Activated CD8-positive, alpha-beta memory T cell treated with anti-CD3 and anti-CD28 coated beads for 36 hours (primary cell): ENCODE measurements around the gene THOC1. TPM values are rescaled to one million over a fixed set of nuclear protein-coding genes. Genes with fewer than 3 reads are reported as not detected.

Experiments used
- CTCF ChIA-PET: fragments of 350-600 bp; sonication (Branson Sonifier 250); formaldehyde crosslinking; loops from one replicate; lab custom pipeline; 2021; ENCODE audit warnings: antibody characterized with exemption; lab: Charles Lee
- POLR2A ChIA-PET: fragments of 350-600 bp; sonication (Branson Sonifier 250); formaldehyde crosslinking; loops from one replicate; lab custom pipeline; 2021; ENCODE audit warnings: antibody characterized with exemption; lab: Charles Lee
- total RNA-seq, 2 experiments: library from RNA; stranded (reverse); gene quantifications; one replicate each; pipeline ENCODE4 v1.2.3, GENCODE V29; 2021

The THOC1 gene
- total RNA-seq, 2 experiments from 2014 or later = 56.7 to 61.9 TPM

DNA sequence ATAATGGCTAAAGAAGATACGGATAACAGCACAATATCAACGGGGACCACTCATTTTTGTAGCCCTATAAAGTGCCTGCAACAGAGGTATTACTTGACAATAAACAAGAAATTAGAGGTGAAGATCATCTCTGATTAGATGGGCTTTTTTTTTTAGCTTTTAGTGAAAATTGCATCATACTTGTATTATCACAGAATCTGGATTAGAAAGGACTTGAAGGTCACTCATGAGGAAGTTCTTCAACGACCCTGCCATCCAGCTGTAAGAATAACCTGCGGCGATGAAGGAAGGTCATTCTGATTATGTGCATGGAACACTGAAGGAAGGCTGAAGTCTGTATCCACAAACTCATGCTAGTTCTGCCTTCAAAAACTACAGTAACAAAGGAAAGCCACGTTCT, 40.5 kb downstream of the THOC1 start:
- ChIA-PET POLR2A (no interaction called here), CTCF (no interaction called here)

DNA sequence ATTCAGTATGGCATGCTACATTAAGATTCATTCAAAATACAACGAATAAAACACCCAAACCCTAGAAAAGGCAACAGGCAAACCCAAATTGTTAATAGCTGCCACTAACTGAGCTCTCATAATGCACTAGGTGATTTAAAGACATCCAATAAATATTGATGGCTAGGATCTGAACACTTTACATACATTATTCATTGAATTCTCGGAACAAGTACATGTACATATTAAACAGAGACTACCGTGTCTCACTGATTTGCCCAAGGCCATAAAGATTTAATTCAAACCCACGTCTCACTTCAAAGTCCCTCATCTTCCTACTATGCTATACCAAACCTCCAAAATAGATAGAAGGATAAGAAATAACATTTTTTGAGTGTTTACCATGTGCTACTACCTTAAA, 42.1 kb downstream of the THOC1 start:
- POLR2A ChIA-PET = no interaction called here
- CTCF ChIA-PET = no interaction called here

GRCh38 chr18:220708-221107, 47.1 kb downstream of the THOC1 start:
- ChIA-PET CTCF (no interaction called here), POLR2A (no interaction called here)

- ChIA-PET POLR2A (no interaction called here), CTCF (no interaction called here)
Observed at GRCh38 chr18:217532-218336, 50.1 kb downstream of the THOC1 start.

DNA sequence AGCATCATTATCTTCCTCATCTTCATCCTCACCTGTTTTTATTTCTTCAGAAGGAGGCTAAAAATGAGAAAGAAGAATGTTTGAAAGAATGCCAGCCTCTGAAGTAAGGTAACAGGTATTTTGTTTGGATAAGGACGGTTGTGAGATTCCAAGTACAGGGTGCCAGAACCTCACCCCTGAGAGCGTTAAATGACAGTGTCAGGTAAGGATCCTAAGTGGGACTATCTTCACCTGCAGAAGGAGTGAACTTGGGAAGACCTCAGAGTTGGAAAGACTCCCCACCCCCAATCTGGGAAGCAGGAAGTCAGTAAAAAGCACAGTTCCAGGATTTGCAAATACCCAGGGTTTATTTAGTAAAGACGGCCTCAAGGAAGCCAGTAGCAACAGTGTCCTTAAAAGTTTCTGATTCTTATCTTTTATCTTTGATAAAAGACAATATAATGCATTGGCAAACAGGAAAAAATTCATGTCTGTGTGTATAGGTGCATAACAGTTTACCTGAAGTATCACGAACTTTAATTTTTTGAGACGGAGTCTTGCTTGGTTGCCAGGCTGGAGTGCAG, 52.3 kb downstream of the THOC1 start:
- ChIA-PET CTCF (no interaction called here), POLR2A (no interaction called here)

DNA sequence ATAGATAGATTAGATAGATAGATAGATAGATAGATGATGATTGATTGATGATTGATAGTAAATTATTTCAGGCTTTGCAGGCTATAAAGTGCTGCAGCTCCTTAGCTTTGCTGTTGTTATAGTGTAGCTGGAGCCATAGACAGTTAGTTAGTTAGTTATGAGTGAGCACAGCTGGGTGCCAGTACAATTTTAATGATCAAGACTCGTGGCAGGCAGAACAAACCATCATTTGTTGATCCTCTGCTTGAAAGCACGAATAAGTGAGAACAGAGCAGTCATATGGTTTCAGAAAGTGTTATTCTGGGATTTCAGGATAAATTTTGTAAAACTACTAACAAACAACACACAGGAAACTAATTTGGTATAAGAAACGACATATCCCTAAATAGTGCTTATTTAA, 53.9 kb downstream of the THOC1 start:
- ChIA-PET POLR2A (no interaction called here), CTCF (interaction anchor here (1.1 kb wide), 1 partner anchor 17 kb away, joined by 3 read pairs; no protein-coding TSS in a partner anchor)

- POLR2A ChIA-PET = no interaction called here
- CTCF ChIA-PET = interaction anchor here (0.7 kb wide), 1 partner anchor 190 kb away, joined by 3 read pairs; no protein-coding TSS in a partner anchor
Observed at GRCh38 chr18:213505-213904, 54.3 kb downstream of the THOC1 start.

DNA sequence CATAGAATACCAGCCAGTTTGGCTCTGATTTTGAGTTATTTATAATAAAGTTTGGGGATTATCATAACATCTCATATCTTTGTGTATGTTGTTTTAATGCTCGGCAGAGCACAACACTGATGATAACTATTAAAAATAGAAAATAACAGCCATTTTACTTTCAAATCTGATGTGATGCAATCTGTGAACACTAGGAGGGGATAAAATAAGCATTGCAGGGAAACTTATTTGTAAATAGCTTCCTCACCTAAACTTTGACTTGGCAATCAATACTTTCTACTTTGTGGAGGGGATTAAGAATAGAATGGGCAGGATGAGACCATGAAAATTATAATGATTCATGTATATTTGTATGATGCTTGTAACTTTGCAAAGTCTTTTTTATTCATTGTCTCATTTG, 55.1 kb downstream of the THOC1 start:
- POLR2A ChIA-PET = no interaction called here
- CTCF ChIA-PET = interaction anchor here (0.7 kb wide), 1 partner anchor 190 kb away, joined by 3 read pairs; no protein-coding TSS in a partner anchor

DNA sequence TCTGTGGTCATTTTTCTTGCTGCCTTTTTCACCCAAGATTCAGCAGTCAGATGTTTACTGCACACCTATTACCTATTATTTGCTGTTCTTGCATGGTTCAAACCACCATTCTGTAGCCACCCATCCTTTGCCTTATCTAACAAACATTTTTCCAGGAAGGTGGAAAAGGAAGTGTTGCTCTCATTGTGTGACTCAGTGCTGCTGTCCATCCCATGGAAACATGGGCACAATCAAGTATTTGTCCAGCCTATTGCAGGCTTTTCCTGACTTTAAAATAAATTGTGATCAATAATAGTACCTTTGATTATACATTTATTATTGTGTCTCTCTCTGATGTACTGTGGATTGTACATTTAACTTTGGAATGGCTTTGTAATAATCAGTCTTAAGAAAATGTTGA, 56.3 kb downstream of the THOC1 start:
- CTCF ChIA-PET = no interaction called here
- POLR2A ChIA-PET = no interaction called here

- POLR2A ChIA-PET = no interaction called here
- CTCF ChIA-PET = no interaction called here
Observed at GRCh38 chr18:210733-211132, 57.1 kb downstream of the THOC1 start.

DNA sequence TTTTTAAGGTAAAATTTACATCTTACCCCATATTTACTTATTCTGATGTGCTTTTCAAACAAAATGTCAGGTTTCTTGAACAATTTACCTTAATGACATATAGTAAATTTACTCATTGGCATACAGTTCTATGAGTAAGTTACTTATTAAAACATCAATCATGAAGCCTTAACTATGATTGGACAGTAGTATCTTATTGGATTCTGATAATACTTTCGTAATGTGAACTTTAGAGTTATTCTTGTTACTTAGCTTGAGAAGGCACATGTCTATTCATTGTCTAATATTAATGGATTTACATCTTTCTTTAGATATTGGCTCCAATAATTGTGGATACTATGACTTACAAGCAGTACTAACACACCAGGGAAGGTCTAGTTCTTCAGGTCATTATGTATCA, 57.8 kb downstream of the THOC1 start:
- ChIA-PET POLR2A (no interaction called here), CTCF (no interaction called here)

- ChIA-PET POLR2A (no interaction called here), CTCF (no interaction called here)
Observed at GRCh38 chr18:199768-200167, 68.1 kb downstream of the THOC1 start.

DNA sequence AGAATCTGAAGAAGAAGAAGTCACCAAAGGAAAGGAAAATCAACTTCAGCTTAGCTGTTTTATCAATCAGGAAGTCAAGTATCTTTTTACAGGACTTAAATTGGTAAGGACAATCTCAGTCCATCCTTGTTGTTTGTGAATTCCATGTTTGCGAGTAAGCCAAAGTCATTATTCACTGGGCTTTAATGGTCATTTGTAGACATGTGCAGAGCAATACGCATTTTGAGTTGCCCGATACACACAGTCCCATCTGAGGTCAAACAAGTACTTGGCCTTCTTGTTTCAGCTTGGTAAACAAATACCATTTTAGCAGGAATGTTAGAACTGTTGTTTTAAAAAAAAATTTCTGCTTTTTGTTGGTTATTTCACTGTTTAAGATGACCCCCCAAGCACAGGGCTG, 68.6 kb downstream of the THOC1 start:
- ChIA-PET CTCF (no interaction called here), POLR2A (no interaction called here)

- POLR2A ChIA-PET = no interaction called here
- CTCF ChIA-PET = no interaction called here
Observed at GRCh38 chr18:195651-196050, 72.2 kb downstream of the THOC1 start.

DNA sequence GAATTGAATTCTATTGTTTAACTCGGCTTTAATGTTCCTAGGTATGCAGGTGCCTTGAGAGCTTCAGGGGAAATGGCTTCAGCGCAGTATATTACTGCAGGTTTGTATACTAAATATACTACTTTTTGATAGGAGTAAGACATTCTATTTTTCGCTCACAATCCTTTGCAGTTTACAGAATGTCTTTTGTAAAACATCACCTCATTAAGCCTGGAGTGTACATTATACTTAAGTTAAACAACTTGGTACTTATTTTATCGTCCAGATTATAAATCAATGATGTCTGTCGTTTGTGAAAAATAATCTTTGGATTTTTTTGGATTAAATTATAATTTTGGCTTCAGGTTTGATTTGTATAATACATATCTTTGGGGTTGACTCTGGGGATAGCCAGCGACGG, 75.0 kb downstream of the THOC1 start:
- ChIA-PET POLR2A (no interaction called here), CTCF (no interaction called here)

DNA sequence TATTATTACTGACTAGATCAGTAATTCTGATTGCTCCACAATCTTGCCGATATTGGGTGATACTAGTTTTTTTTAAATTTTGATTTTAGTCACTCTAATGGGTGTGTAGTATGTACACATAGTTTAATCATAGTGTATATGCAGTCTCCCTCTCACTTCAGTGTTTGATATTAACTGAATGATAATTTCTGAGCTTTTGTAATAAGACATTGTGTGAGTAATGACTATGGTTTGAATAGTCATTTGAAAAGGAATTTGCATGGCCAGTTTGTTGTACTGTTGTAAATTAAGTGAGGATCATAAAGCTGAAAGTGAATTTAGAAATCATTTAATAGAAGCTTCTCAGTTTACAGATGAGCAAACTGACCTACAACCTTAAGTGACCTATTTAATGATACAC, 76.1 kb downstream of the THOC1 start:
- CTCF ChIA-PET = no interaction called here
- POLR2A ChIA-PET = no interaction called here

GRCh38 chr18:189254-189653, 78.6 kb downstream of the THOC1 start:
- POLR2A ChIA-PET = no interaction called here
- CTCF ChIA-PET = no interaction called here

- POLR2A ChIA-PET = no interaction called here
- CTCF ChIA-PET = no interaction called here
Observed at GRCh38 chr18:183769-184168, 84.1 kb downstream of the THOC1 start.

- ChIA-PET POLR2A (interaction anchor here (0.6 kb wide), 1 partner anchor 70 kb away, joined by 3 read pairs; no protein-coding TSS in a partner anchor), CTCF (no interaction called here)
Observed at GRCh38 chr18:181711-182110, 86.1 kb downstream of the THOC1 start.

DNA sequence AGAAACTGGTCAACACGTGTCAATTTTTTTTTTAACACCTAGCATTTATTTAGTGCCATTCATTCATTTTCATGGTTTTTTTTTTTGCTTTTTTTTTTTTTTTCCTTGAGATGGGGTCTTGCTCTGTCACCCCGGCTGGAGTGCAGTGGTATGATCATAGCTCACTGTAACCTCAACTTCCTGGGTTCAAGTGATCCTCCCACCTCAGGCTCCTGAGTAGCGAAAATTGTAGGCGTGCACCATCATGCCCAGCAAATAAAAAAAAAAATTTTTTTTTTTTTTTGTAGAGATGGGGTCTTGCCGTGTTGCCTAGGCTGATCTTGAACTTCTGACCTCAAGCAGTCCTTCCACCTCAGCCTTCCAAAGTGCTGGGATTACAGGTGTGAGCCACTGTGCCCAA, 88.3 kb downstream of the THOC1 start:
- CTCF ChIA-PET = no interaction called here
- POLR2A ChIA-PET = no interaction called here

- ChIA-PET CTCF (no interaction called here), POLR2A (no interaction called here)
Observed at GRCh38 chr18:172361-172760, 95.5 kb downstream of the THOC1 start.
